Osteoblast (primary cell): ENCODE results near the gene MOB2. TPM values are rescaled to one million over a fixed set of nuclear protein-coding genes. Genes with fewer than 3 reads are reported as not detected.

Experiments used
- DNase-seq: peaks from one replicate; pipeline ENCODE4 v3.0.0; 2011; ENCODE audit warnings: low spot score, mixed read lengths; ENCODE audit not compliant: insufficient read length; ENCODE audit errors: missing footprints
- H2AFZ ChIP-seq: 2 replicates; pipeline ENCODE4 v1.6.0; 2011; ENCODE audit warnings: mild to moderate bottlenecking, low read length
- H3K27ac ChIP-seq: 2 replicates; pipeline ENCODE4 v1.5.1; 2011; ENCODE audit warnings: mild to moderate bottlenecking, low read depth, low read length, moderate library complexity
- H3K27me3 ChIP-seq: 2 replicates; pipeline ENCODE4 v1.6.0; 2012; ENCODE audit warnings: mild to moderate bottlenecking, control low read depth, inconsistent platforms, low read length, moderate library complexity; ENCODE audit not compliant: insufficient read depth
- H3K36me3 ChIP-seq: 2 replicates; pipeline ENCODE4 v1.5.1; 2011; ENCODE audit warnings: mild to moderate bottlenecking, low read length, control low read depth, moderate library complexity; ENCODE audit not compliant: insufficient read depth
- H3K4me1 ChIP-seq: 2 replicates; pipeline ENCODE4 v1.5.1; 2011; ENCODE audit warnings: mild to moderate bottlenecking, low read length, control low read depth, moderate library complexity; ENCODE audit not compliant: insufficient read depth
- H3K4me2 ChIP-seq: 2 replicates; pipeline ENCODE4 v1.6.0; 2011; ENCODE audit warnings: mild to moderate bottlenecking, low read length; ENCODE audit not compliant: insufficient read depth
- H3K4me3 ChIP-seq: fragments of 200-600 bp; sonication (generic); 3 replicates; pipeline ENCODE4 v1.5.1; 2012; ENCODE audit warnings: mild to moderate bottlenecking, low read length, inconsistent platforms; ENCODE audit not compliant: insufficient read depth
- H3K79me2 ChIP-seq: 2 replicates; pipeline ENCODE4 v1.6.0; 2012; ENCODE audit warnings: mild to moderate bottlenecking, low read length, control low read depth, inconsistent platforms; ENCODE audit not compliant: insufficient read depth
- H3K9me3 ChIP-seq: 2 replicates; pipeline ENCODE4 v1.5.1; 2011; ENCODE audit warnings: low read depth, low read length, control low read depth
- H4K20me1 ChIP-seq: 2 replicates; pipeline ENCODE4 v1.6.0; 2012; ENCODE audit warnings: mild to moderate bottlenecking, low read length, control low read depth; ENCODE audit not compliant: insufficient read depth
- CTCF ChIP-seq: IDR thresholded peaks from 2 replicates; pipeline ENCODE4 v1.5.1; 2011; ENCODE audit warnings: mild to moderate bottlenecking, low read depth, low read length, moderate library complexity; ENCODE audit errors: extremely low read depth
- total RNA-seq: library from RNA; depleted of rRNA; stranded (reverse); fragments of >200 nt; gene quantifications from 2 replicates; pipeline ENCODE4 v1.2.3, GENCODE V29; 2012

MOB2 gene
- total RNA-seq, 1 donor: 28.2 TPM

GRCh38 chr11:1481861-1482441 is 4.6 kb downstream of the MOB2 start:
- H3K4me2 ChIP-seq: no peak overlapping the region
- no peak overlapping the region for H2AFZ ChIP-seq
- H3K79me2 ChIP-seq: peaks cover 31% of the 10 kb centered on the region
- H3K4me3 ChIP-seq: no peak overlapping the region
- H3K27ac ChIP-seq: no peak overlapping the region
- H3K36me3 ChIP-seq: peaks cover 5% of the 10 kb centered on the region
- no peaks in the 10 kb centered on the region for H3K27me3 ChIP-seq
- no peak for TF ChIP-seq CTCF
- peak; percentile 80 for DNase-seq
- H3K9me3 ChIP-seq: no peaks in the 10 kb centered on the region
- no peaks in the 10 kb centered on the region for H3K4me1 ChIP-seq
- peaks cover 44% of the 10 kb centered on the region for H4K20me1 ChIP-seq

DNA sequence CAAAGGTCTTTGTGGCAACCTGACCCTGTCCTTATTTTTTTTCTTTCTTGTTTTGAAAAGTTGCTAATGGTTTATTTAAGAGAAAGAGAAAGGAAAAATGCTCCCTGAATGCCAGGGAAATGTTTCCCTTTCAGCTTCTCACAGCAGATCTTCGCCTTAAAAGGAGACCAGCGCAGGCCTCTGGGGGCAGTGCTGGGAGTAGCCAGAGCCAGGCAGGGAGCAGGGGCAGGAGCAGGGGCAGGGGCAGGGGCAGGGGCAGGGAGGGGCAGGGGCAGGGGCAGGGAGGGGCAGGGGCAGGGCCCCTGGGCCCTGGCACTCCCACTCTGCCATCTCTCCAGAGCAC is 5.1 kb downstream of the MOB2 start:
- no peak for TF ChIP-seq CTCF
- H3K27ac ChIP-seq: no peak overlapping the region
- H3K79me2 ChIP-seq: peaks cover 31% of the 10 kb centered on the region
- no peaks in the 10 kb centered on the region for H3K27me3 ChIP-seq
- H3K9me3 ChIP-seq: no peaks in the 10 kb centered on the region
- H3K4me2 ChIP-seq: no peak overlapping the region
- DNase-seq: peak; percentile 91
- H3K4me1 ChIP-seq: no peaks in the 10 kb centered on the region
- H4K20me1 ChIP-seq: peaks cover 43% of the 10 kb centered on the region
- no peak overlapping the region for H3K4me3 ChIP-seq
- no peak overlapping the region for H2AFZ ChIP-seq
- H3K36me3 ChIP-seq: peaks cover 5% of the 10 kb centered on the region

DNA sequence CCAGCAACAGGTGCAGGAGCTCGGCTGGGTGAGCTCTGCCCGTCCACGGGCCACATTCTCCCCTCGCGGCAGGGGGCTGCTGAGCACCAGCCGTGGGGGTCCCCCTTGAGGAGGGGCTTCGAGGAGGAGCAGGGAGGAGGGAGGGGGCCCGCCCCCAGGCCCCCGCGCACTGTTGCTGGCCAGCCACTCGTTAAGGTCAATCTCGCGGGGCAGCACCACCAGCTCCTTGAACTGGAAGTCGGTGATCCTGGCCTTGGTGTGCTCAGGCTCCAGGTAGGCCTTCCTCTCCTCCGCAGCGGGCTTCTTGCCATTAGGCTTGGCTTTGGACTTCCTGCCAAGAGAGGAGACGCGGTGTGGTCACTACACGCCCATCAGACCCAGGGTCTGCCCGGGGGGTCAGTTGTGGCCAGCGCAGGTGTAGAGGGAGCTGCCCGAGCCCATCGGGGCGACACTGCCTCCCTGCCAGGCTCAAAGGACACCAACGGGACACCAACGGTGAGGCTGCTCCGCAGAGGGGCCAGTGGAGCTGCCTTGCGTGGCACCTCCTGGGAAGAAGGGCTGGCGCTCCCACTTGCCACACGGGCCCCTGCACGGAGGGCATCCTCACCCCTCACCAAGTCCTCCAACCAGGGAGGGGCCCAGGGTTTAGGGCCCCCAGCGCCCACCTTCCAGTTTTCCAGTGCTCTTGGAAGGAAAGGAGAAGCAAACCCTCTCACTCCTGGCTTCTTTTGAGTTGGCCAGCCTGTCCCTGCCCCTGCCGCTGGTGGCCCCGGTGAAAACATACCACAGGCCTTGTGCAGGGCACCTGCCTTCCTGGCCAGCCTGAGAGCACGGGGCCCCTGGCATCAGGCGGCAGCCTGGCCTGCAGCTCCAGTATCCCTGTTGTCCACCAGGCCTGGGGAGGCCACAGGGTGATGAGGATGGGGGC is 5.8 kb downstream of the MOB2 start:
- Histone ChIP-seq H3K27me3 (no peaks in the 10 kb centered on the region), H3K9me3 (no peaks in the 10 kb centered on the region), H3K36me3 (peaks cover 8% of the 10 kb centered on the region), H3K4me2 (no peak overlapping the region), H3K4me3 (no peak overlapping the region), H2AFZ (no peak overlapping the region), H3K79me2 (peaks cover 25% of the 10 kb centered on the region), H4K20me1 (peaks cover 36% of the 10 kb centered on the region), H3K27ac (no peak overlapping the region), H3K4me1 (no peaks in the 10 kb centered on the region)
- TF ChIP-seq CTCF: no peak
- peak; percentile 61 for DNase-seq

- peaks cover 15% of the 10 kb centered on the region for H3K36me3 ChIP-seq
- peaks cover 31% of the 10 kb centered on the region for H4K20me1 ChIP-seq
- H3K4me3 ChIP-seq: no peak overlapping the region
- no peak overlapping the region for H3K27ac ChIP-seq
- no peaks in the 10 kb centered on the region for H3K27me3 ChIP-seq
- H3K4me2 ChIP-seq: no peak overlapping the region
- H3K4me1 ChIP-seq: no peaks in the 10 kb centered on the region
- DNase-seq: peak; percentile 86
- no peak for TF ChIP-seq CTCF
- no peak overlapping the region for H2AFZ ChIP-seq
- H3K9me3 ChIP-seq: no peaks in the 10 kb centered on the region
- H3K79me2 ChIP-seq: peaks cover 19% of the 10 kb centered on the region
Observed at GRCh38 chr11:1480191-1480554, 6.4 kb downstream of the MOB2 start.
